HK-2 (cell line): ENCODE data around the gene TRIP13.
"Not testable (repeated sequence)": the region's sequence is repeated elsewhere in the genome, so short reads cannot be mapped to it uniquely, and the experiment has no call there.

ENCODE experiments used
- DNase-seq: peaks from one replicate; pipeline ENCODE4 v3.0.0-alpha.2; 2018; ENCODE audit not compliant: unreplicated experiment

TRIP13 gene

DNA sequence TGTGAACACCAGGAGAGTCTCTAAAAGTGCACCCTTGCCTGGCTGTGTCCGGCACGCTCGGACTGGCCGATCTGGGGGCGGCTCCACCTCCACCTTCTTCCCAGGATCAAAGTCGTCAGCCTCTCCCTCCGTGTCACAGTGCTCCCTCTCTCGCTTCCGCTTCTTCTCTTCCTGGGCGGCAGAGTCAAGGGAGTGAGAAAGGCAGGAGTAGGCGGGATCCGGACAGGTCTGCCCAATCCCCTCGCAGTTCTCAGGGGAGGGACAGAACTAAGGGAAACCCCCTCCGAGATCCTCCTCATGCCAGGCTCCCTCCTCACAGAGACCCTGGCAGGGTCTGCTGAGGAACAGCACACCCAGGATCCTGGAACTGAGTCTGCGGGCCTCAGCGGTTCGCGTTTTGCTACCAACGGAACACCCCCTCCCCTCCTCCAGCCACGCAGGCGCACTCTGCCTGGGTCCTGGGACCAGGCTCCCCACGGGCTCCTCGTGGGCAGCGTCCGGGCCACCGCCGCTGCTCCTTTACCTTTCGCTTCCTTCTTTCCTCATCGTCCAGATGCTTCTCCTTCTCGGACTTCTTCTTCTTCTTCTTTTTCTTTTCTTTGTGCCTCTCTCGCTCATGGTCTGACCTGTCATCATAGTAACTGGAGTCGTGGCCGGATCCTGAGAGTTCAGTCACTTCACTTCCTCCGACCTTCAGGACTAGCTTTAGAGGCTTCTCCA is 1.4 kb upstream of the TRIP13 start:
- peak; percentile 16 for DNase-seq

DNA sequence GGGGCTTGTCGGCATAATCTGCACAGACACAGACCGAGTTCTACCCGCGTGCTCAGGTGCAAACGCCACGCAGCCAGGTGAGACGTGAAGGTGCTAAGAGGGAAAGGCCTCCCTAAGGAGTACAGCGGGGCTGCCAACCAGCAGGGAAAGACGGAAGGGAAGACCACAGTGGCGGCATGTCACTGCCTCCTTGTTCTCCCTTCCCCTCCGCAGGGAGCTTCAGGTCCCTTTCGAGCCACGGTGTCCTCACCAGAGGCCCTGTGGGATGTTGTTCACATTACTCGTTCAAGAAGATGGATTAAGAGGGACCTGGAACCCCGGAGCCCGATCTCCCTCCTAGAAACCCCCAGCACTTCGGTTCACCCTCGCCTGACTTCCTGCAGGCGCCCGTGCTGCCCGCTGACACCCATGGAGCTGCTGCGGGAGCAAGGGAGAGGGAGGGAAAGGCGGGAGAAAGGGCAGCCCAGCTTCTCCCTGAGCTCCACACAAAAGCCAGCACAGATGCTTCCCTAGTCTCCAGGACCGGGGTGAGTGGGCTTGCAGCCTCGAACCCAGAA is 769 bp upstream of the TRIP13 start:
- DNase-seq: peak; percentile 22

DNA sequence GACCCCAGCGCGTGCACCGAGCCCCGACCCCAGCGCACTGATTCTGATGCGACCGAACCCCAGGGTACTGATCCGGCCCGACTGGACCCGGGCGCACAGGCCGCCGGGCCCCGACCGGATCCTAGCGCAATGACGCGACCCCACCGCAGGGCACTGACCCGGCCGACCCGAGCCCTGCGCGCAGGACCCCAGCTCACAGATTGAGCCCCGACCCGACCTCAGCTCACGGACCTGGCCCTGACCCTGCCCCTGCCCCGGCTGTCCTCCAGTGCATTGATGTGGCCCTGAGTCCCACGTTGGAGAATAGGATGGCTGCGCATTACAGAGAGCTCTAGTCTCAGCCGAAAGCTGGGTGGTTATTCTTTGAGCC is 438 bp downstream of the TRIP13 start:
- DNase-seq: no peak

DNA sequence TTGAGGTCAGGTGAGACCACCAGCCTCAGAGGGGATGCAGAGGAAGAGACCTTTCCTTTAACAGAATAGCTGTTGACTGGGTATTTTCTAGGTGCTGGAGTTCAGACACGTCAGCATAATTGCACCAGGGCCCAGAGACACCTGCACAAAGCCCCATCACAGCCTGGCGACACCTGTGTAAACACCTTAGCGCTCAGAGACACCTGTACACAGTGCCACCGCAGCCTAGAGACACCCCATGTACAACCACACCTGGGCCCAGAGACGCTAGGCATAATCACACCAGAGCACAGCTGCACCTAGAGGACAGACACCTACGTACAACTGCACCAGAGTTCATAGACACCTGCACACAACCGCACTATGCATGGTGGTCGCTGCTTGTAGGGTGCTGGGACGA is 1.0 kb downstream of the TRIP13 start:
- DNase-seq: no peak

DNA sequence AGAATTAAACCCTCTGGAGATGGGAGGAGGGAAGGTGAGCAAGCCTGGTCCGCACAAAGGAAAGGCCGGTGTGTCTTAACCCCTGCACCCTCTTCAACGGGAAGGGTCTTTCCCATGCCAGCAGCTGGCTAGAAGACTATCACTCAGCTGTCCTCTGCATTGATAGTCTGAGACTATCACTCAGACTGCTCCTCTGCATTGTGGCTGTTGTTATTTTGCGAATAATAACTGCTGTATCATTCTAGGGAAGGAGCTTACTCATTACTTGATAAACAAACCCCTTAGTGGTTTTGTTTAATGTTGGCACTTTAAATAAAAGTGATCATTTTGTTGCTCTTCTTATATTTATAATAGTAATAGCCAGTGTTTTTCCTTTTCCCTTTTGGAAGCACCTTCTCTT is 8.1 kb downstream of the TRIP13 start:
- DNase-seq: no peak

DNA sequence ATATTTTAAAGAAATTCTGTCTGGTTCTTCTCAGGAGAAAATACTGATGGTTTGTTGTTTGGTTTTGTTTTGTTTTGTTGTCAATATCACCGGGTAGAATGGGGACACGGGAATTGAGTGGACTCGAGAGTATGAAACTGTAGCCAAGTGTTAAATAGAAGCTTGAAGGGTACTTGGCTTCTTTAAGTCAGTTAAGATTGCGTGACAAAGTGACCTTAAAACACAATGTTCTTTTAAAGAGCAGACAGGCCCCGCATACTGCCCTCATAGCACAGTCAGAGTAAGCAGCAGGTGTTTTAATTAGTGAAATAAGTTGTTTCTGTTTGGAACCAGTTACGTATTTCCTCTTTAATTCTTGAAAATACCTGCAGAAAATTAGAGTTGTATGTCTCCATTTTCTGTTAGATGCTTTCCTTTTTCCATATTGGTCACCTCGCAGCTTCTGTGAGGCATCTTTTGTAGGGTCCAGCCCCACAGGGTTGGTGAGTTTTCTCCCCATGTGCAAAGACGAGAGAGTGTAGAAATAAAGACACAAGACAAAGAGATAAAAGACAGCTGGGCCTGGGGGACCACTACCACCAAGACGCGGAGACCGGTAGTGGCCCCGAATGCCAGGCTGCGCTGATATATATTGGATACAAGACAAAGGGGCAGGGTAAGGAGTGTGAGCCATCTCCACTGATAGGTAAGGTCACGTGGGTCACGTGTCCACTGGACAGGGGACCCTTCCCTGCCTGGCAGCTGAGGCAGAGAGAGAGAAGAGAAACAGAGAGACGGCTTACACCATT is 9.6 kb downstream of the TRIP13 start:
- no peak for DNase-seq

DNA sequence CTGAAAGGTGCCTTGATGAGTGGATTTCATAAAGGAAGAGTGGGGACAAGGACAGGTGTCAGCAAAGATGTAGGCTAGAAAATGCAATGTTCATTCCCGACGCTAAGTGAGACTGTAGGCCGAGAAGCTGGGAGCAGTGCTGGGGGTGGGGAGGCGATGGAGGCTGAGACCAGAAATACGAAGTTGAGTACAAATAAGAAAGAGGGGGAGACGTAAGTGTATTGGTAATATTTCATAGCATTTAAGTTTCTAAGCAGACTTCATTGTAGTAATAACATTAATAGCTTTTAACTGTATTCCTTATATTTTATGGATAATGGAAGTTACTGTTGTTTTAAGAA is 11.0 kb downstream of the TRIP13 start:
- DNase-seq: no peak

DNA sequence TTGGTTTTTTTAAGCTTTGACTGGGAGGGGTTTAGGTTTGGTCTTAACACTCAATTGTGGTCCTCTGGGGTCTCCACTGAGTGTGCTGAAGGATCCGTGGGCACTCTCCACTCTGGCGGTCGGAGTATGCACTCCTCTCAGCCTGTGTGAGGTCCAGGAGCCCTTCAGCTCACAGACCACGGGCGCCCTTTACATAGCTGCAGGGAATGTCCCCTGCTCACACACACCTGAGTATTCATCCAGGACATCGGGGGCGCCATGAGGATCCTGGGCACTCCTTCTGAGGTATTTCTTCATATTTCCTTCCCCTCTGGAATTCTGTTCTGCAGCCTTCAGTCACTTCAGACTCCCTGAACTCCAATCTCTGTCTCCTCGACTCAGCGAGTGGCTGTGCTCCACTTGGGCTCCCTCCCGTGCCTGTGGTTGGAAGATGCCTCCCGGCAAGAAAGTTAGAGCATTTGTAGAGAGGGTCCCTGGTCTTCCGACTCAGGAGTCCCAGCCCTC is 12.5 kb downstream of the TRIP13 start:
- no peak for DNase-seq

DNA sequence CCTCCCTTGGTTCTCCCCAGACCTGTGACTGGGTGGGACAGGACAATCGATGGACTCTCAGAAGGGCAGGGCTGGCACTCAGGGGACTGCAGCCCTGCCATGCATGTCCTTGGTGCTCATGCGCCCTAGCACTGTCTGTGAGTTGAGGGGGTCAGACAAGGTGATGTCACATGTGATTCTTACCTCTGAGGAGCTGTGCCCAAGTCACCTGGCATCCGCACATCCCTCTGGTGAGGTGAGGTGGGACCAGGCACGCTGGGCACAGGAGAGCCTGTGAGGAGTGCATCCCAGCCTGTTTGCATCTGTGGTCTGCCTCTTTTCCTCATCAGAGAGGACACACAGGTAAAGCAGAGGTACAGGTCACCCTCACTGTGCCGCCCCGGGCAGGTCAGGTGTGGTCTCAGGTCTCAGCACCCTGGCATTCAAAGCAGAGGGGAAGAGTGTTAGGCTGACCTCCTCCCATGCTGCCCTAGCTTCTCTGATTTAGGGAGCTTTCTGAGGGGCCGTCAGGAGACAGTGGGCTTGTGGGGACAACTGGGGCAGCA is 14.8 kb downstream of the TRIP13 start:
- no peak for DNase-seq

DNA sequence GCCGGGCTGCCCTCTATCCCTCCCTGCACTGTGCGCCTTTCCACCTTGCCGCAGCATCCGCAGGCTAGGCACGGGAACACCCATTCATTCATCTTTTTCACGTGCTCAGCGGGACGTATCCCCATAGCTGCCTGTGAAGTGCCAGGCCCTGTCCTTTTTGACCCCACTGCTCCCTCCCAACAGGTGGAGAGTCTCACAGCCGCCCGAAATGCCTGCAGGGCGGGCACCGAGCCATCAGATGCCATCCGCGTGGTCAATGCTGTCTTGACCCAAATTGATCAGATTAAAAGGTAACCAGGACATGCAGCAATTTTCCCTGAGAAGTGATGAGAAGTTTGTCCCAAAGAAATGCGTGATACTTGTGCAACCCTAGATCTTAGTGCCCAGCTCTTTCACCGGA is 15.5 kb downstream of the TRIP13 start:
- DNase-seq: no peak

DNA sequence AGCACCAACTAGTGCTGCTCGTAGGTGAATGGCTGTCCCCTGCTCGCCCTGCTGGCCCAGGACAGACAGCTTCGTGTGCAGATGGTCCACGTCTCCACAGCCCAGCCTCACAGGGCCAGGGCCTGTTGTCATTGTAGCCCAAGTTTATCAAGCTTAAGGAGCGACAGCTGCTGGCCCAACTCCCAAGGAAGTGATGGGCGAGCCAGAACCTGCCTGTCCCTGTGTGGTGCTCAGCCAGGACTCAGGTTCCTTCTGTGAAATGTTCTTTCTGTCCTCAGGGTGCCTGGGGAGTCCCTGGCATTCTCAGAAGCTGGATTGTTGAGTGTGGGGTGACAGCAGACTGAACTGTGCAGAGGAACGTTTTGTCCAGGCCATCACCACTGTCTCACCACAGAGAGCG is 16.4 kb downstream of the TRIP13 start:
- DNase-seq: no peak

DNA sequence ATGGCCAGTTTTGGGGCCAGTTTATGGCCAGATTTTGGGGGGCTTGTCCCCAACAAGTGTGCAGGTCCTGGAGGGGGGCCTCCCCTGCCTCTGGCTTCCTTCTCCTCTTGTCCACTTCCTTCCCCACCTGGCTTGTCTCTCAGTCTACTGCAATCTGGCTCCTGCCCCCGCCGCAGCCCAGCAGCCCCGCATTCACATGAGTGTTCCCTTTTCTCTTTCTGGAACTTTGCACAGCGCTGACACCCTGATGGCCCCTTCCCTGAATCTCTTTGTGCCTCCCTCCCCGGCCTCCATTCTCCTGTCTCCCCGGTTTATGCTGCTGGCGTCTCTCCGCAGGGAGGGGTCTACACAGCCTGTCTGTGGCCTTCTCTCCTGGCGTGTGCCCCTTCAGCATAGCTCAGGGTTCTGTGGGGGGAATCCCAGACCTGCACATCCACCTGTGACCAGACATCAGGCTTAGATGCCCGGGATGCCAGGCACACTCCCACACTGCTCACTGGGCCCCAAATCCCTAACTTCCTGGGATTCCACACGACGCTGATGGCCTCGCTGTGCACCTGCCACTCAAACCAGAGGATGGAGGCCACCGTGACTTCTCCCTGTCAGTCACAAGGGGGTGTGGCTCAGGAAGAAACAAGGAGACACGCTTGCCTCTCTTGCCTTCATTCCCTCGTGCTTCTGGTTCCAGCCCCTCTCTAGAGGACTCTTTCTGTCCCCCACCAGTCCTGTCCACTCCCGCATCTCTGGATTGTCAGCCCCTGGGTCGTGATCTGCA is 17.5 kb downstream of the TRIP13 start:
- no peak for DNase-seq

DNA sequence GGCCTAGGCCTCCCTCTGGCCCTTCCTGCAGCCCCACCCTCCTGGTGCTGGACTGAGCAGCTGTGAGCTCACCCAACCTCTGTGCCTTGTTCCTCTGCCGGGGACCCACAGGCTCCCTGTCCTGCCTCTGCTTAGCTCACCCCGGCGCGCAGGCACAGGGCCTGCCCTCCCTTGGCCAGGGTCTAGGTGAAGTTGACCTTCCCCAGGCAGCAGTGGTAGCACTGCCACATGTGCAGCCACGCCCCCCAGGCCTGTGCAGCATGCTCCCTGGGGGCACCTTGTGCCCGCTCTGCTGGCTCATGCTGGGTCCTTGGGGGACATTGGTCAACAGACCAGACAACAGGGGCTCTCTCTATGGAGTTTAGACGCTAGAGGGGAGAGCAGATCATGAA is 18.1 kb downstream of the TRIP13 start:
- no peak for DNase-seq

DNA sequence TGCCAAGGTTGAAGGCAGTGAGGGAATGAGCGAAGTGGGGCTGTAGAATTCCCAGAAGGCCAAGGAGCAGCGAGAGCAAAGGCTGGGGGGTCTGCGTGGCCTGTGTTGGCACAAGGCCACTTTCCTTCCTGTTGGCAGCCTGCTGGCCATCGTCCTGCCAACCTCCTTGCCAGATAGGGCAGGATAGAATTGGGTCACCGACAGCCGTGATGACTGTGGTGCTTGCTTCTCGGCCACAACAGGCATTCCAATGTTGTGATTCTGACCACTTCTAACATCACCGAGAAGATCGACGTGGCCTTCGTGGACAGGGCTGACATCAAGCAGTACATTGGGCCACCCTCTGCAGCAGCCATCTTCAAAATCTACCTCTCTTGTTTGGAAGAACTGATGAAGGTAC is 18.9 kb downstream of the TRIP13 start:
- peak; percentile 14 for DNase-seq

DNA sequence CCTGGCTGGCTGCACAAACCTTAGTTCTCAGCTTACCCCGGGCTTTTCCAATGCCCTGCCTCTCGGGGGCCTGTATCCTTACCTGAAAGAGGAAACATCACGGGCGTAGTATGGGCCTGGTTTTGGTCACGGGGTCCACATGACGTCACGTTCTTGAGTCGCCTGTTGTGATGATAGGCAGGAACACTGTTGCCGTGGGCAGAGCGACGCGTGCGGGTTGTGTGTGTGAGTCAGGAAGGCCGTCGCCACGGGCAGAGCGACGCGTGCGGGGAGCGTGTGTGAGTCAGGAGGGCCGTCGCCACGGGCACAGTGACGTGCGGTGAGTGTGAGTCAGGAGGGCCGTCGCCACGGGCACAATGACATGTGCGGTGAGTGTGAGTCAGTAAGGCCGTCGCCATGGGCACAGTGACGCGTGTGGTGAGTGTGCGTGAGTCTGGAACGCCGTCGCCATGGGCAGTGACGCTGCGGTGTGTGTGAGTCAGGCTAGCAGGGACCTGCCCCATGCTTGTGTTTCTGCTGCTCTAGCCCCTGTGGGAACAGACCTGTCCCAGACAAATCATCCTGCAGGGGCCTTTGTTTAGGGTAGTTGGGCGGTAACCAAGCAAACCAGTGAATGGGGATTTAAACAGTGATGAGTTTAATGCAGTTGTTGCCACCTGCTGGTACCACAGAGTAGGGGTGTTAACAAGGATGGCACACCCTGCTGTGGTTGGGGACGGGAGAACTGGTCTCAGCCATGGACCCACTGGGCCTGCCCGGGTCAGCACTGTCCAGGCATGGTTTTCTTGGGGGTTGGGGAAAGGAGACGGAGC is 19.8 kb downstream of the TRIP13 start:
- DNase-seq: peak; percentile 70

DNA sequence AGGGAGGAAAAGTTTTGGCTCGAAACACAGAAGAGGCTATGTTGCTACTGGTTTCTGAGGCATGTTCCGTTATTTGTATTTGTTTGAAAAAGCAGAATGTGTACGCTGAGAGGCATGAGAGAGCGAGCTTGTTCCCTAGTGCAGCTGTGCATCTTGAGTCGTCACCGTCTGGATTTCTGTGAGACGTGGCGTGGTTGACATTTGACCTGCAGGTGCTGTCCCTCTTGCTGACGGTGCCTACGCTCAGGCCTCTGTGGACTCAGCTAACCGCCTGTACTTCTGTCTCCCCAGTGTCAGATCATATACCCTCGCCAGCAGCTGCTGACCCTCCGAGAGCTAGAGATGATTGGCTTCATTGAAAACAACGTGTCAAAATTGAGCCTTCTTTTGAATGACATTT is 21.5 kb downstream of the TRIP13 start:
- no peak for DNase-seq

DNA sequence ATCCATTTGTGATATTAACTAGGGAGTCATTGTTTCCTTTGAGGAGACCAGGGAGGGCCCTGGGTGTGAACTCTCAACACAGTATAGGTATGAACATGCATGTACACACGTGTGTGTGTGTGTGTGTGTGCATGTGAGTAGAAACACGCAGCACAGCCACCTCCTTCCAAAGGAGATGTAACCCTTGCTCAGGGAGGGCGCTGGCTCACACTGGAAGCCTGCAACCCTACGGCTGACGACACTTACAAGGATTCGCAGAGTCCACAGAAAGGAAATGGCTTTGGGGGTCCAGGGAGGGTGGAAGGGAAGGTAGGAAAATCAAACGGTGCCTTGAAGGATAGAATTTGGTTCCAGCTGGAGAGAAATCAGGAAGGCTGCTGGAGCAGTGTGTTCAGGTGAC is 21.9 kb downstream of the TRIP13 start:
- no peak for DNase-seq

DNA sequence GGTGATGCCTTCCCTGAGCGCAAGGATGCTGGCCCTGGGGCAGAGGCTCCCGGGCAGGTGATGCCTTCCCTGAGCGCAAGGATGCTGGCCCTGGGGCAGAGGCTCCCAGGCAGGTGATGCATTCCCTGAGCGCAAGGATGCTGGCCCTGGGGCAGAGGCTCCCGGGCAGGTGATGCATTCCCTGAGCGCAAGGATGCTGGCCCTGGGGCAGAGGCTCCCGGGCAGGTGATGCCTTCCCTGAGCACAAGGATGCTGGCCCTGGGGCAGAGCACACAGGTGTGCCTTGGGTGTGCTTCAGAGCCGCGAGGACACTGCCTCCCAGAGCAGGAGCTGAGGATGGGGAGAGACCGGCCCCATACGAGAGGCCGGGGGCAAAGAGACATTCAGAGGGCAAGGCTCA is 22.7 kb downstream of the TRIP13 start:
- not testable (repeated sequence) for DNase-seq

DNA sequence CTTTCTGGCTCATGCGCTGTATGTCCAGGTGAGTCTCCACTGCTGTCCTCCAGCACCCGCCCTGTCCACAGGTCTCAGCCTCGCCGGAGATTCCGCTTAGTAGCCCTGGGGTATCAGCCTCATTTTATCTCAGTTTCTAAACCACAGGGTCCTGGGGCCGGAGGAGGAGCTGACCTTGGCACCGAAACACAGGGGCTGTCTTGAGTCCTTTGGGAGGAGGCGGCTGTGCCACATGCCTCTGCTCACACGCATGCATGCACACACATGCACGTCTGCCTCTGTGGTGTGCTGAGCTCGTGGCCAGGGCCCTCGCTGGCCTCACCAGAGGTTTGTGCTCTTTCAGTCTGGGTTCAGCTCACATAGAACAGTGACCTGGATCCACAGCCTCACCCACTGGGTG is 23.3 kb downstream of the TRIP13 start:
- no peak for DNase-seq

DNA sequence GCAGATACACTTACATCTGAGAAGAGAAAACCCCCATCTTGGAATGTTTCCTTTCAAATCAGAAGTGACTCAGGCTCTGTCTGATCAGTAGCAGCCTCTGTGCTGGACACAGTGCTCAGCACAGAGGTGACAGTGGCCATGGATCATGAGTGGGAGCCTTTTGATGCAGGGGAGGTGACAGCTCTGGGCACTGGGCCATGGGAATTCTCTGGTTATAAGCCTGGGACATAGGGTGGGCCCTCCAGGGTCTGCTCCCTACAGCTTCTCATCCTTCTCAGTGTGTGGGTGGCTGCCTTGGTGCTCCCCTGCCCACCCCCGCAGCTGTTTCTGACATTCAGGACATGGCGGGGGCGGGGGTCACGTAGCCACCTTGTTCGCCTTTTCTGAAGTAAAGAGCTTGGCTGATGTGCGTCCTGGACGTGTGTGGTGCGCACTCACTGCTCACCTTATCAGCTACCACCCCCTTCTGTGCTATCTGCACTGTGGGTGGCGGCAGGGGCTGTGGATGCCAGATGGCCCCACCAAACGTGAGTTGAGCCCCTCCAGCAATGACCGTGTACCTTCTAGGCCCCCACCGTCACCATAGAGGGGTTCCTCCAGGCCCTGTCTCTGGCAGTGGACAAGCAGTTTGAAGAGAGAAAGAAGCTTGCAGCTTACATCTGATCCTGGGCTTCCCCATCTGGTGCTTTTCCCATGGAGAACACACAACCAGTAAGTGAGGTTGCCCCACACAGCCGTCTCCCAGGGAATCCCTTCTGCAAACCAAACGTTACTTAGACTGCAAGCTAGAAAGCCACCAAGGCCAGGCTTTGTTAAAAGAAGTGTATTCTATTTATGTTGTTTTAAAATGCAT is 24.0 kb downstream of the TRIP13 start:
- no peak for DNase-seq
